Stimulated activated CD4-positive, alpha-beta T cell treated with anti-CD3 and anti-CD28 coated beads, TNF-alpha, amount 100 ng/mL, for 4 hours (primary cell): Measurements from ENCODE around the gene POMC.
"Not testable (repeated sequence)": the region's sequence is repeated elsewhere in the genome, so short reads cannot be mapped to it uniquely, and the experiment has no call there.

Experiments used
- DNase-seq, 3 experiments: peaks; one replicate each; pipeline ENCODE4 v3.0.0-alpha.2; 2020; ENCODE audit warnings: low read depth in 3 of 3

The POMC gene

GRCh38 chr2:25176541-25177181 lies 8.3 kb upstream of the POMC start:
- no peak for DNase-seq

- no peak for DNase-seq
Measured at GRCh38 chr2:25176138-25176537, 7.8 kb upstream of the POMC start.

GRCh38 chr2:25174192-25174861 lies 5.9 kb upstream of the POMC start:
- DNase-seq = no peak

- no peak for DNase-seq
Measured at GRCh38 chr2:25173719-25174118, 5.3 kb upstream of the POMC start.

GRCh38 chr2:25170888-25171287 lies 2.5 kb upstream of the POMC start:
- DNase-seq = no peak

GRCh38 chr2:25169073-25169470 lies 692 bp upstream of the POMC start:
- no peak for DNase-seq

GRCh38 chr2:25165992-25166875 lies 2.1 kb downstream of the POMC start:
- DNase-seq = peak in 1 of 3 experiments; percentile 17

GRCh38 chr2:25164561-25164960 lies 3.8 kb downstream of the POMC start:
- no peak for DNase-seq

- DNase-seq = not testable (repeated sequence)
Measured at GRCh38 chr2:25162061-25162460, 6.3 kb downstream of the POMC start.

- peak; percentile 37 to 48 (median 48) for DNase-seq
Measured at GRCh38 chr2:25161055-25161781, 7.2 kb downstream of the POMC start.

GRCh38 chr2:25160376-25160775 lies 8.0 kb downstream of the POMC start:
- DNase-seq = no peak

GRCh38 chr2:25159949-25160348 lies 8.4 kb downstream of the POMC start:
- DNase-seq = no peak

GRCh38 chr2:25158096-25158852 lies 10.1 kb downstream of the POMC start:
- DNase-seq = no peak

- DNase-seq = no peak
Measured at GRCh38 chr2:25155401-25155800, 13.0 kb downstream of the POMC start.

- no peak for DNase-seq
Measured at GRCh38 chr2:25151718-25152117, 16.7 kb downstream of the POMC start.

GRCh38 chr2:25150993-25151392 lies 17.4 kb downstream of the POMC start:
- not testable (repeated sequence) for DNase-seq

- no peak for DNase-seq
Measured at GRCh38 chr2:25149646-25150045, 18.7 kb downstream of the POMC start.

GRCh38 chr2:25146896-25147295 lies 21.5 kb downstream of the POMC start:
- no peak for DNase-seq

GRCh38 chr2:25145803-25146202 lies 22.6 kb downstream of the POMC start:
- no peak for DNase-seq

GRCh38 chr2:25141120-25141519 lies 27.3 kb downstream of the POMC start:
- DNase-seq = no peak

GRCh38 chr2:25140535-25140934 lies 27.8 kb downstream of the POMC start:
- not testable (repeated sequence) for DNase-seq
